PC-3 (cell line): Measurements from ENCODE around the gene DST. TPM values are rescaled to one million over a fixed set of nuclear protein-coding genes. Genes with fewer than 3 reads are reported as not detected.
A peak's percentile ranks its signal among the peaks of the same experiment; 100 is the strongest.

Experiments
- ATAC-seq: fragments of 200-7000 bp; cut with Tn5 transposase; 2 replicates; pipeline ENCODE4 v1.9.1; 2020; ENCODE audit warnings: mild to moderate bottlenecking, moderate library complexity
- BruUV-seq: library from RNA; stranded (reverse); fragments of 400-500 nt; replicated peaks from 2 replicates; lab custom pipeline; 2021; lab: Mats Ljungman, UMichigan
- CTCF ChIA-PET: fragments of 300-600 bp; sonication (Branson Sonifier 250); formaldehyde crosslinking; loops from one replicate; lab custom pipeline; 2022; ENCODE audit warnings: antibody characterized with exemption; lab: Charles Lee
- POLR2A ChIA-PET: fragments of 300-600 bp; sonication (Branson Sonifier 250); formaldehyde crosslinking; loops from one replicate; lab custom pipeline; 2022; ENCODE audit warnings: antibody characterized with exemption; ENCODE audit not compliant: unreplicated experiment; lab: Charles Lee
- DNase-seq: peaks from one replicate; pipeline ENCODE4 v3.0.0-alpha.2; 2015
- H2AFZ ChIP-seq: fragments of 300-600 bp; sonication (generic); 2 replicates; pipeline ENCODE4 v1.6.0; 2016; ENCODE audit warnings: antibody characterized with exemption, low read length
- H3F3A ChIP-seq: fragments of 300-600 bp; sonication (generic); one replicate; pipeline ENCODE4 v1.6.0; 2017; ENCODE audit warnings: antibody characterized with exemption, low read length, control low read depth, mild to moderate bottlenecking; ENCODE audit not compliant: unreplicated experiment
- H3K27ac ChIP-seq: fragments of 300-600 bp; sonication (generic); 2 replicates; pipeline ENCODE4 v1.5.1; 2016; ENCODE audit warnings: mild to moderate bottlenecking, low read length
- H3K27me3 ChIP-seq: fragments of 300-600 bp; sonication (generic); 2 replicates; pipeline ENCODE4 v1.6.1; 2016; ENCODE audit warnings: low read length, mixed read lengths
- H3K36me3 ChIP-seq: fragments of 300-600 bp; sonication (generic); 2 replicates; pipeline ENCODE4 v1.6.1; 2016; ENCODE audit warnings: low read depth, mixed run types, low read length, mixed read lengths
- H3K4me1 ChIP-seq: fragments of 300-600 bp; sonication (generic); 2 replicates; pipeline ENCODE4 v1.5.1; 2016; ENCODE audit warnings: low read length; ENCODE audit not compliant: insufficient read depth
- H3K4me2 ChIP-seq: fragments of 300-600 bp; sonication (generic); 2 replicates; pipeline ENCODE4 v1.6.0; 2016; ENCODE audit warnings: low read length
- H3K4me3 ChIP-seq: fragments of 300-600 bp; sonication (generic); 2 replicates; pipeline ENCODE4 v1.5.1; 2016; ENCODE audit warnings: mild to moderate bottlenecking, low read length, mixed read lengths
- H3K79me2 ChIP-seq: fragments of 300-600 bp; sonication (generic); 2 replicates; pipeline ENCODE4 v1.6.1; 2017; ENCODE audit warnings: low read length, mixed read lengths
- H3K9ac ChIP-seq: fragments of 300-600 bp; sonication (generic); 2 replicates; pipeline ENCODE4 v1.6.0; 2016; ENCODE audit warnings: mild to moderate bottlenecking, low read length
- H3K9me2 ChIP-seq: fragments of 300-600 bp; sonication (generic); replicated peaks from 2 replicates; pipeline ENCODE4 v1.6.1; 2016; ENCODE audit warnings: mixed run types, low read length, mixed read lengths
- H3K9me3 ChIP-seq: fragments of 300-600 bp; sonication (generic); 2 replicates; pipeline ENCODE4 v1.6.1; 2016; ENCODE audit warnings: low read length, mixed read lengths
- H4K20me1 ChIP-seq: fragments of 300-600 bp; sonication (generic); 2 replicates; pipeline ENCODE4 v1.6.1; 2016; ENCODE audit warnings: low read length, mixed read lengths
- EZH2 ChIP-seq: fragments of 300-600 bp; sonication (generic); IDR thresholded peaks from one replicate; pipeline ENCODE4 v1.6.1; 2017; ENCODE audit warnings: antibody characterized with exemption, mild to moderate bottlenecking, low read length; ENCODE audit not compliant: unreplicated experiment
- EZH2phosphoT487 ChIP-seq: fragments of 300-600 bp; sonication (generic); IDR thresholded peaks from 2 replicates; pipeline ENCODE4 v1.6.1; 2018; ENCODE audit warnings: mild to moderate bottlenecking, antibody characterized with exemption, low read length, borderline replicate concordance
- intact Hi-C: fragments of 100-400 bp; cut with micrococcal nuclease; formaldehyde crosslinking; loops from 2 replicates; pipeline ENCODE4 v1.9.0; 2023
- total RNA-seq: library from RNA; depleted of rRNA; stranded (reverse); fragments of >200 nt; gene quantifications from 2 replicates; pipeline ENCODE4 v1.2.3, GENCODE V29; 2014
- TF ChIP-seq, protein P1 (sequence below): fragments of 300-600 bp; sonication (generic); conservative IDR thresholded peaks from 2 replicates; pipeline ENCODE4 v1.5.1; 2017; ENCODE audit warnings: antibody characterized with exemption, low read depth, mild to moderate bottlenecking, low read length

The DST gene
- total RNA-seq, 1 experiment from 2014 or later, result 81.5 TPM

DNA sequence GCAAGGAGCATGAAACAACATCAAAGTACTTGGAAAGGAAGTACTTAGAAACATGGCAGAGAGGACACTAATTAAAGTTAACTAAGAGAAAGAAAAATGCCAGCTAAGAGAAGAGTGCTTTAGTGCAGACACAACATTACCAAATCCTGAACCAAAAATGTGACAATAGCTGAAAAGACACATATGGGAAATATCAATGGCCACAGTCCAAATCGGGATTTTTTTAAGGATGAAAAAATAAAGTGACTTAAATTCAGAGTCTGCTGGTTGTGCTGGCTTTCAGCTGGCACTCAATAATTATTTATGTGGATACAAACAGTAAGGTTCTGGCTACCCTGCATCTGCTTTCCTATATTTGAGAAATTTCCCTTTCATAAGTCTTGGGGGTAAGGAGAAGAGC is 12.6 kb upstream of the DST start:
- Histone ChIP-seq H4K20me1 (no peaks in the 10 kb centered on the region), H3K36me3 (no peaks in the 10 kb centered on the region), H3K27me3 (no peaks in the 10 kb centered on the region), H2AFZ (no peak overlapping the region), H3K4me1 (peaks cover 28% of the 10 kb centered on the region), H3K9me3 (no peaks in the 10 kb centered on the region), H3K4me2 (no peak overlapping the region), H3K9me2 (no peaks in the 10 kb centered on the region), H3F3A (peaks cover 10% of the 10 kb centered on the region), H3K9ac (no peak overlapping the region), H3K27ac (no peak overlapping the region), H3K4me3 (no peak overlapping the region), H3K79me2 (no peaks in the 10 kb centered on the region)
- DNase-seq (no peak), ATAC-seq (no peak)
- no peak for TF ChIP-seq EZH2
- no peak for TF ChIP-seq EZH2phosphoT487
- TF ChIP-seq, protein P1, sequence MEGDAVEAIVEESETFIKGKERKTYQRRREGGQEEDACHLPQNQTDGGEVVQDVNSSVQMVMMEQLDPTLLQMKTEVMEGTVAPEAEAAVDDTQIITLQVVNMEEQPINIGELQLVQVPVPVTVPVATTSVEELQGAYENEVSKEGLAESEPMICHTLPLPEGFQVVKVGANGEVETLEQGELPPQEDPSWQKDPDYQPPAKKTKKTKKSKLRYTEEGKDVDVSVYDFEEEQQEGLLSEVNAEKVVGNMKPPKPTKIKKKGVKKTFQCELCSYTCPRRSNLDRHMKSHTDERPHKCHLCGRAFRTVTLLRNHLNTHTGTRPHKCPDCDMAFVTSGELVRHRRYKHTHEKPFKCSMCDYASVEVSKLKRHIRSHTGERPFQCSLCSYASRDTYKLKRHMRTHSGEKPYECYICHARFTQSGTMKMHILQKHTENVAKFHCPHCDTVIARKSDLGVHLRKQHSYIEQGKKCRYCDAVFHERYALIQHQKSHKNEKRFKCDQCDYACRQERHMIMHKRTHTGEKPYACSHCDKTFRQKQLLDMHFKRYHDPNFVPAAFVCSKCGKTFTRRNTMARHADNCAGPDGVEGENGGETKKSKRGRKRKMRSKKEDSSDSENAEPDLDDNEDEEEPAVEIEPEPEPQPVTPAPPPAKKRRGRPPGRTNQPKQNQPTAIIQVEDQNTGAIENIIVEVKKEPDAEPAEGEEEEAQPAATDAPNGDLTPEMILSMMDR, result no peak
- POLR2A ChIA-PET, result no interaction called here
- intact Hi-C loops, result no loop called here
- BruUV-seq, result no TSS peak
- CTCF ChIA-PET, result interaction anchor here (0.6 kb wide), 1 partner anchor 297 kb away, joined by 3 read pairs; no protein-coding TSS in a partner anchor

DNA sequence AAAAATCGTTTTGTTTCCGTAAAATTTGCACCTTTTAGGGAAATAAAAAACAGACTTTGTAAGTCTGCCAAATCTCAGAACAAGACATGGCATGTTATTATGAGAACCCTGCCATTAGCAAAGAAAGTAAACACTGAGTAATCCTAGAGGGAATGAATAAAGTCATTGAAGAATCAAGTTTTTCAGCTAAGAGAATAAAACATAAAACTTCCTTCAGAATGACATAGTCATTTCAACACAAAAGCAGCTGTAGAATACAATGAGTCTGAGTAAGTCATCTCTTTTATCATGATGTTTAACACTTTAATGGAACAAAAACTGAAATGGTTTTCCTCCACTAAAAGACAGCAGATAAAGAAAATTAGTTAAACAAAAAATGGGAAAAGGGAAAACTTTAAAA is 10.3 kb upstream of the DST start:
- H2AFZ ChIP-seq, result no peak overlapping the region

More for the DNA sequence above, 10.3 kb upstream of the DST start:
- intact Hi-C loops, result no loop called here
- Histone ChIP-seq H3K27me3 (no peaks in the 10 kb centered on the region), H3K9ac (peak overlapping the region; percentile 64), H3K4me1 (peaks cover 47% of the 10 kb centered on the region), H3K27ac (peak overlapping the region; percentile 90), H4K20me1 (no peaks in the 10 kb centered on the region), H3F3A (peaks cover 10% of the 10 kb centered on the region), H3K4me2 (peak overlapping the region; percentile 72), H3K4me3 (peak overlapping the region; percentile 31; the same call in 1 of the 2 replicates), H3K9me3 (no peaks in the 10 kb centered on the region), H3K36me3 (peaks cover 4% of the 10 kb centered on the region; the same call in 1 of the 2 replicates), H3K9me2 (no peaks in the 10 kb centered on the region), H3K79me2 (no peaks in the 10 kb centered on the region)
- no TSS peak for BruUV-seq
- DNase-seq, result peak; percentile 90
- POLR2A ChIA-PET, result no interaction called here
- CTCF ChIA-PET, result interaction anchor here (0.7 to 0.9 kb wide), 2 partner anchors 10 to 15 kb away, joined by 3 read pairs; no protein-coding TSS in a partner anchor
- peak; percentile 91 for ATAC-seq
- TF ChIP-seq EZH2phosphoT487, result no peak
- TF ChIP-seq, protein P1, result no peak
- TF ChIP-seq EZH2, result no peak
